Stimulated activated CD4-positive, alpha-beta T cell treated with anti-CD3 and anti-CD28 coated beads, Interleukin-4, amount 100 ng/mL, for 4 hours (primary cell): ENCODE data around the gene HSPD1.
"Not testable (repeated sequence)": the region's sequence is repeated elsewhere in the genome, so short reads cannot be mapped to it uniquely, and the experiment has no call there.

Experiments used
- DNase-seq, 2 experiments: peaks; one replicate each; pipeline ENCODE4 v3.0.0-alpha.2; 2020

Gene HSPD1

DNA sequence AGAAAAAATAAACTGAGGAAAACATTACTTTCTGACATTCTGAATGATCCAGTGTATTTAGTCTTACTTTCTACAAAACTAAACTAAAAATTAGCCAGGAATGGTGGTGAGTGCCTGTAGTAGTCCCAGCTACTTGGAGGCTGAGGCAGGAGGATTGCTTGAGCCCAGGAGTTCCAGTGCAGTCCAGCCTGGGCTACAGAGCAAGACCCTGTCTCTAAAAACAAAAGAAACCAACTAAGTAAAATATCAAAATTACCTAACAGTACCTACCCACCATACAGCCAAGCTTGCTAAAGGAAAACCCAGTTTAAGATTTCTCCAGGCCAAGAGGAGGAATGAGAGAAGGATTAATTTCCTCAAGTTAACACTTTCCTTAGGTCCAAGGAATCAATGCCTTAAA, 2.9 kb downstream of the HSPD1 start:
- DNase-seq: no peak

DNA sequence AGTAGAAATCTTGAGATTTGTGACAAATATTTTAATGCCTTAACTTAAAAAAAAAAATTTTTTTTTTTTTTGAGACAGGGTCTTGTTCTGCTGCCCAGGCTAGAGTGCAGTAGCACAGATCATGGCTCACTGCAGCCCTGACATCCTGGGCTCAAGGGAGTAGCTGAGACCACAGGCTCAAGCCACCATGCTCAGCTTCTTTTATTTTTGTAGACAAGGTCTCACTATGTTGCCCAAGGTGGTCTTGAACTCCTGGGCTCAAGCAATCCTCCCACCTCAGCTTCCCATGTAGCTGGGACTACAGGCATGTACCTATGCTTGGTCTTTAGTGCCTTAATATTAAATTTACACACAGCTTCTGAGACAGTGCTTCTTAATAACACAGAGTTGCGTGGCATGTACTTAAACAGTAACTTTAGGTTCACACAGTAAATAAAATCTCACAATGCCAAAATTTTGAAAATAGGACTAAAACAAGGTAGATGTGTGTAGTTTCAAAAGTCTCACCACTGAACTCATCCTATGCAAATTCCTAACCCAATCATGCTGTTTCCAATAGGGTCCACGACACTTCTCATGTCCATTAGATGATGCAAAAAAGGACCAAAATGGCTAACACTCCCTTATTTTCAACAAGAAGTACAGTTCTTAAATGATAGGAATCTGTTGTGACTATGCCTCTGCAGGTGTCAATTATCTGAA, 4.1 kb downstream of the HSPD1 start:
- no peak for DNase-seq

DNA sequence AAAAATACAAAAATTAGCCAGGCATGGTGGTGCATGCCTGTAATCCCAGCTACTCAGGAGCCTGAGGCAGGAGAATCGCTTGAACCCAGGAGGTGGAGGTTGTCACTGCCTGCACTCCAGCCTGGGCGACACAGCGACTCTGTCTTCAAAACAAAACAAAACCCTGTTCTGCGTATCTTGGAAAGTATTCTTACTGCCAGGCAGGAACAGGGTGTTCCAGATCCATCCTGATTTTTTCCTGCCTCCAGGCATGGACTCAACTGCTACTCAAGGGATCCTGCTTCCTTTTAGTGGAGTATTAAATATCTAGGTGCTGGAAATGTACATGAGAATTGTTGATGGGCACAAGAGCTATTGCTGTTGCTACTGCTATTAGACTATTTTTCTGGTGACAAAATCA, 12.3 kb downstream of the HSPD1 start:
- no peak for DNase-seq

DNA sequence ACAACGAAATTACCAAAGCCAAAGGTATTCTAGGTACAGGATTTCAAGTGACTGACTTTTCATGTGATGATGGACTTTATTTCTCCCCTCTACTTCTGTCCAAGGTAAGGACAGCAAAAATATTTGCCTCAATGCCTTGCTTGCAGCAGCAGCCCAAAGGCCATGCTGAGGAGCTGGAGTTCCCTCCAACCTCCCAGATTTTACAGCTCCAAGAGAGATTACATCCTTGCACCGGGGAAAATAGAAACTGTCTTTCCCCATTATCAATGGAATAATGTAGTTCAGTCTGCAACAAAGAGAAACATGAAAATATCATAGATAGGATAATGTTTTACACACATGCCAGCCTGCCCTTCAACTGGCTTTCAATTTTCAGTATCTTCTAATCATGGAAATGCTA, 13.5 kb downstream of the HSPD1 start:
- DNase-seq: no peak

DNA sequence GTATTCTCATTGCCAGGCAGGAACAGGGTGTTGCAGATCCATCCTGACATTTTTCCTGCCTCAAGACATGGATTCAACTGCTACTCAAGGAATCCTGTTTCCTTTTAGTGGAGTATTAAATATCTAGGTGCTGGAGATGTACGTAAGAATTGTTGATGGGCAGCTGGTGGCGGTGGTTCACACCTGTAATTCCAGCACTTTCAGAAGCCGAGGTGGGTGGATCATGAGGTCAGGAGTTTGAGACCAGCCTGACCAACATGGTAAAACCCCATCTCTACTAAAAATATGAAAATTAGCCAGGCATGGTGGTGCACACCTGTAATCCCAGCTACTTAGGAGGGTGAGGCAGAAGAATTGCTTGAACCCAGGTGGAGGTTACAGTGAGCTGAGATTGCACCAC, 15.4 kb downstream of the HSPD1 start:
- DNase-seq: not testable (repeated sequence)

DNA sequence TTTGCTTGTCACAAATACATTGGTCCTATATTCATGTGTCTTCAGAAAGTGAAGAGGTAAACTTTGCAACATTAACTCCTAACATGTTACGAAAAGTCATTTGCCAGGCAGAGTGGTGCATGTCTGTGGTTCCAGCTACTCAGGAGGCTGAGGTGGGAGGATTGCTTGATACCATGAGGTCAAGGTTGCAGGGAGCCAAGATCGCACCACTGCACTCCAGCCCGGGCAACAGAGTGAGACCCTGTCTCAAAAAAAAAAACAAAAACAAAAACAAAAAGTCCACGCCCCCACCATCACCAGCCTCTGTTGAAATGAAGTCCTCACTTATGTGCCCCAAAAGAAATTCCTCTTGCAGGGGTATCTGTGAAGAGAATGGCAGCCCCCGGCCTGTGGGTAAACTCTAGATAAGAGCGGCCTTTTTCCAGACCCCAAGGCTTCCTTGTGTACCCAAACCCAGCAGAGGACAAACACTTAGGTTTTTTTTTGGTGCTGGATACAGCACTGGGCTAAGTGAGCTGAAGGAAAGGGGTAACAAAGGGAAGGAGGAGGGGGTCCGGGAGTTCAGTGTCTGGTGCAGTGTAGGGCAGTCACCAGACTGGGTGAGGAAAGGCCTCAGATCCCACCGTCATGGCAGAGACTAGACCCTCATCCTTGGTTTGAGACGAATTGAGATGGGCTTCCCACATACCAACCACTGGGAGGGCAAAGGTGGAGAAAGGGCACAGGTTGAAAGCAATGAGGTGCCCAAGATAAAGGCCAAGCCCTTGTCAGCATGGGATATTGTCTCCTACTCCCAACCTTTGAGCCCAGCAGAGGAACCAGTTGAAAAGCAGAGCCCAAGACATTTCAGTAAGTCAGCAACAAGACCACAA, 19.2 kb downstream of the HSPD1 start:
- no peak for DNase-seq

DNA sequence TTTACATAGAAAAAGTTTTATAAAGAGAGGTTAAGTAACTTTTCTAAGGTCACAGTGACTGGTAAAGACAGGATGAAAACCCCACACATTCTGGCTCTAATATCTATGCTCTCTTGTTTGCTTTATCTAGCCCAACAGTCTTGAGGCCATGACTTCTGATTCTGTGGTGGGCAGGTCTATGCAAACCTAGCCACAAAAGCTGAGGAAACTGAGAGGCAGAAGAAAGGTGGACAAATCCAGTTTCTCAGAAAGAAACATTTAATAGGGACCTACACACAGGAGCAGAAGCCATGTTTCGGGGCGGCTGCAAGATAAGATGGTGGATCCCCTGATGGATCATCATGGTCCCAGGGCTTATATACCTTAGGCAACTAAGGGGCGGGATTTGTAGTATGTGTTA, 21.8 kb downstream of the HSPD1 start:
- no peak for DNase-seq

DNA sequence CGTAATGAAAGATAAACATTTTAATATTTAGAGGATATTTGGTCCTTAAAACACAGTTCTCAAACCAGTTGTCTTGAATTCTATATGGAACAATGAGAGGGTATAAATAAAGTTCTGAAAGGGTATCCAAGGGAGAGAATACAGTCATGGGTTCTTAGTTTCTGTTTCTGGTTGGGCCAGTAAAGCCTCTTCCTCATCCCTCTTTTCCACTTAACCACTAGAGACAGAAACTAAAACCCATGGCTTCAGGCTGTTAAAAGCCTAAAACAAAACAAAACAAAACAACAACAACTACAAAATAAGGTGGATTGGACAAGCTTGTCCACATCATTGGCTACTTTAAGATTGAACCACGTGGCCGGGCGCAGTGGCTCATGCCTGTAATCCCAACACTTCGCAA, 27.5 kb downstream of the HSPD1 start:
- no peak for DNase-seq

GRCh38 chr2:197464175-197464574, 35.5 kb downstream of the HSPD1 start:
- DNase-seq: no peak

DNA sequence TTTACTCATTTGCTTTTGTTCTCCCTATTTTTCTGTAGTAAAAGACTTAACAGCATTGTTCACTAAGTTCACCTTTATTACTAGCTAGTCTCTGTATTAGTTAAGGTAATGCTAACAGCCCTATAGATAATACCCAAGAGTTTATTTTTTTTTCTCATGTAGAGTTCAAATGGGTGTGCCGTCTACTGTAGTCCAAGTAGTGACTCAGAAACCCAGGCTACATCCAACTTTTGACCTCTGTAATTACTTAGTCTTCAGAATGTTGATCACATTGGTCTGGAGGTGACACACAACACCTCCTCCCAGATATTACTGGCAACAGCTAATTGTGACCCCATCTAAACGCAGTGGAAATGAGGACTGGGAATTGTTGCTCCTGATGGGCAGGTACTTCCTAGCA, 38.6 kb downstream of the HSPD1 start:
- no peak for DNase-seq

DNA sequence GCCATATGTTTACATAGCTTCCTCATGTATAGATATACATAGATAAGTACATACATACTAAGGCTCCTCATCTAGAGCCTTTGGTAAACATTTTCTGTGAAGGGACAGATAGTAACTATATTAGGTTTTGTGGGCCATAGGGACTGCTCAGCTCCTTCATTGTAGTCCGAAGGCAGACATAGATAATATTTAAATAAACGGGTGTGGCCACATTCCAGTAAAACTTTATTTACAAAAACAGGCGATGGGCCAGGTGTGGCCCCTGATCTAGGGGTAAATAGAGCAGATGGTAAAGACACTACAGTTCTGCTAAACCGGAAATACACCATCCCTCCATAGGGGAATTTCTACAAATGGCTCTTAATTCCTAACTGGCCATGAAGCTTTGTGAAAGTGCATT, 39.0 kb downstream of the HSPD1 start:
- no peak for DNase-seq

- DNase-seq: no peak
These were observed 44.2 kb downstream of the HSPD1 start for GRCh38 chr2:197455428-197455827.

DNA sequence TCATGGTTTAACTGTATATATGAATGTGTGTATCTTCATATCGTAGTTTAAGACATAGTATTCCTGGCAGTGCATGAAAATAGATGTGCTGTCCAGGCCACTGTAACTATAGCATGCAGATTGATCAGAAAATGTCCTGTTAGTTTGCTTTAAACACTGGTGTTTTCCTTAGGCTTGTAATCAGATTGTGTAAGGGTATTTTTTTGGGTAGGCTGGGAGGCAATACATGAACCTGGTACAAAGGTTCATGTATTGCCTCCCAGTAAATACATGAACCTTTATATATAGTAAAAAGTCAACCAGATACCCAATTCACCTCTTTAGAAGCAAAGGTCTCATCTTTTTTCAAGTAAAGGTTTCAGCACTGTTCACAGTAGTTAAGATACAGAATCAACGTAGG, 44.7 kb downstream of the HSPD1 start:
- no peak for DNase-seq

- DNase-seq: no peak
These were observed 45.7 kb downstream of the HSPD1 start for GRCh38 chr2:197453914-197454398.

- peak; percentile 92 to 99 for DNase-seq
These were observed 46.3 kb downstream of the HSPD1 start, which contains the start of gene COQ10B for GRCh38 chr2:197453123-197453913. Gene COQ10B, plus strand, starts transcription at chr2:197453552. Its CDS starts 9 bp downstream, at chr2:197453561.

GRCh38 chr2:197452754-197453122, 46.9 kb downstream of the HSPD1 start:
- DNase-seq: no peak

DNA sequence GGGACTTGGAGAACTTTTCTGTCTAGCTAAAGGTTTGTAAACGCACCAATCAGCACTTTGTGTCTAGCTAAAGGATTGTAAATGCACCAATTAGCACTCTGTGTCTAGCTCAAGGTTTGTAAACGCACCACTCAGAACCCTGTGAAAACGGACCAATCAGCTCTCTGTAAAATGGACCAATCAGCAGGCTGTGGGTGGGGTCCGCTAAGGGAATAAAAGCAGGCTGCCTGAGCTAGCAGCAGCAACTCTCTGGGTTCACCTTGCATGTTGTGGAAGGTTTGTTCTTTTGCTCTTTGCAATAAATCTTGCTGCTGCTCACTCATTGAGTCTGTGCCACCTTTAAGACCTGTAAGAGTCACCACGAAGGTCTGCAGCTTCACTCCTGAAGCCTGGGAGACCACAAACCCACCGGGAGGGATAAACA, 48.7 kb downstream of the HSPD1 start:
- DNase-seq: not testable (repeated sequence)

- DNase-seq: no peak
These were observed 49.2 kb downstream of the HSPD1 start for GRCh38 chr2:197450465-197450864.

- no peak for DNase-seq
These were observed 52.8 kb downstream of the HSPD1 start for GRCh38 chr2:197446844-197447243.

DNA sequence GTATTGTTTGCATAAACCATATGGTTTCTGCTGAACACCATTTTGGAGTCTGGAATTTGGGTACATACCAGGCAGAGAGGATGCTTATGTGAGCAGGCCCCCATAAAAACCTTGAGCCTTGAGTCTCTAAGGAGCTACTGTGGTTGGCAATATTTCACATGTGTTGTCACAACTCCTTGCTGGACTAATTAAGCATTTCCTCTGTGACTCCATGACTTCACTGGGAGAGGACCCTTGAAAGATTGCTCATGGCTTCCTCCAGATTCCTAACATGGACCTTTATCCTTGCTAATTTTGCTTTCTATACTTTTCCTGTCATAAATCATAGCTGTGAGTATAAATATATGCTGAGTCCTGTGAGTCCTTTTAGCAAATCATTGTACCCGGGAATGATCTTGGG, 53.9 kb downstream of the HSPD1 start:
- DNase-seq: no peak

- DNase-seq: no peak
These were observed 56.8 kb downstream of the HSPD1 start for GRCh38 chr2:197442857-197443256.

DNA sequence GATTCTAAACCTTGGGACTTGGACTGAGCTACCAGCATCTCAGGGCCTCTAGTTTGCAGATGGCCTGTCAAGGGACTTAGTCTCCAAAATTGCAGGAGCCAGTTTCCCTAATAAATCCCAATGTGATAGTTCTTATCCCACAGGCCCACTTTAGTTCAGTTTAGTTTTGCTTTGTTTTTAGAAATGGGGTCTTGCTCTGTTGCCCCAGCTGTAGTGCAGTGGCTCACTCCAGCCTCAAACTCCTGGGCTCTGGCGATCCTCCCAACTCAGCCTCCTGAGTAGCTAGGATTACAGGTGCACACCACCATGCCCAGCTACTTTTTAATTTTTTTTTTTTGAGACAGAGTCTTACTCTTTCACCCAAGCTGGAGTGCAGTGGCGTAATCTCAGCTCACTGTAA, 62.3 kb downstream of the HSPD1 start:
- no peak for DNase-seq
